GM13976 (cell line): ENCODE results near the gene FAM131A.

Source experiments
- DNase-seq: peaks from one replicate; pipeline ENCODE4 v3.0.0; 2012; ENCODE audit warnings: low spot score
- CTCF ChIP-seq: IDR thresholded peaks from 2 replicates; pipeline ENCODE4 v1.5.1; 2012; ENCODE audit warnings: borderline replicate concordance, mild to moderate bottlenecking; ENCODE audit not compliant: insufficient read depth; ENCODE audit errors: extremely low read depth, missing control alignments, control extremely low read depth
- in situ Hi-C: fragments of 300-500 bp; cut with MboI; formaldehyde crosslinking; loops from one replicate; pipeline ENCODE4 v1.12.0; 2022; ENCODE audit warnings: low sequenced_read_pairs, mixed read lengths, inconsistent platforms; ENCODE audit not compliant: unreplicated experiment

The FAM131A gene

GRCh38 chr3:184296616-184297015, 40.8 kb upstream of the FAM131A start:
- no peak for TF ChIP-seq CTCF
- in situ Hi-C loops, result no loop called here
- DNase-seq, result no peak

DNA sequence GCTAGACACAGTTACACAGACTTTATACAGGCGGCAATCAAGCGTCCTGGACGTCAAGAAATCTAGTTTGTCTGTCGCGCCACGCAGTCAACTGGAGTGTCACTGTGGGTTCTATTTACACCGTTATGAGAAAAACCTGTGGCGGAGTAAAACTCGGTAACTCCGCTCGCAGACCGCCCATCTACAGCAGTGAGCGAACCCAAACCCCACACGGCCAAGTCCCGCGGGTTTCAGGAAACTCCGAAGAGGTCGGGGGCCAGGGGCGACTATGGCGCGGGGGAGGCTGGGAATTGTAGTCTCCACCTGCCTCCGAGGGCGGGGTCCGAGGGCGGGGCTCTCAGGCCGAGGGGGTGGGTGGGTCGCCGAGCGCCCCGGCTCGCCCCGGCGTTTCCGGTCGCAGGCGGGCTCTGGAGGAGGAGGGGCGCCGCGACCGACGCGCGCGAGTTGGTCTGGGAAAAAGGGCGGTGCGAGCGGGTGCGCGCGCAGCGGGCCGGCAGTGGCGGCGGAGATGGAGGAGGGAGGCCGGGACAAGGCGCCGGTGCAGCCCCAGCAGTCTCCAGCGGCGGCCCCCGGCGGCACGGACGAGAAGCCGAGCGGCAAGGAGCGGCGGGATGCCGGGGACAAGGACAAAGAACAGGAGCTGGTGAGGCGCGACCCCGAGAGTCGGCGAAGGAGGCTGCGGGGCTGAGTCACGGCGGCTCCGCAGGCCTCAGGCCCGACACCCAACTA, 38.5 kb upstream of the FAM131A start, which contains the start of gene PSMD2:
TSS of gene PSMD2 (plus strand) at position 483 of the 729 bp plus-strand sequence. CDS start at position 509, 26 bp downstream.
- DNase-seq, result peak; percentile 99
- TF ChIP-seq CTCF, result no peak
- in situ Hi-C loops, result no loop called here

- DNase-seq, result no peak
- in situ Hi-C loops, result no loop called here
- TF ChIP-seq CTCF, result no peak
These were observed 37.7 kb upstream of the FAM131A start for GRCh38 chr3:184299488-184300377.

- DNase-seq, result no peak
- in situ Hi-C loops, result no loop called here
- no peak for TF ChIP-seq CTCF
These were observed 37.1 kb upstream of the FAM131A start for GRCh38 chr3:184300378-184300720.

- no peak for TF ChIP-seq CTCF
- in situ Hi-C loops, result no loop called here
- no peak for DNase-seq
These were observed 31.8 kb upstream of the FAM131A start for GRCh38 chr3:184305577-184305976.

GRCh38 chr3:184306341-184306972, 30.9 kb upstream of the FAM131A start:
- in situ Hi-C loops, result no loop called here
- no peak for TF ChIP-seq CTCF
- DNase-seq, result no peak
